Endothelial cell (in vitro differentiated cells): Measurements from ENCODE around the gene ATAD1. TPM values are rescaled to one million over a fixed set of nuclear protein-coding genes. Genes with fewer than 3 reads are reported as not detected.
"Not testable (repeated sequence)": the region's sequence is repeated elsewhere in the genome, so short reads cannot be mapped to it uniquely, and the experiment has no call there.

ENCODE experiments used
- DNase-seq: peaks from one replicate; pipeline ENCODE4 v3.0.0; 2021; ENCODE audit warnings: low spot score
- H3K27ac Mint-ChIP-seq: one replicate; pipeline ENCODE4 v1.8.0; 2021; ENCODE audit warnings: mixed read lengths, inconsistent platforms; ENCODE audit not compliant: unreplicated experiment
- H3K27me3 Mint-ChIP-seq: one replicate; pipeline ENCODE4 v1.8.0; 2021; ENCODE audit warnings: mild to moderate bottlenecking, moderate library complexity, mixed read lengths, inconsistent platforms; ENCODE audit not compliant: unreplicated experiment
- H3K36me3 Mint-ChIP-seq: one replicate; pipeline ENCODE4 v1.8.0; 2021; ENCODE audit warnings: mild to moderate bottlenecking, low read depth, mixed read lengths, inconsistent platforms; ENCODE audit not compliant: unreplicated experiment
- H3K4me1 Mint-ChIP-seq: one replicate; pipeline ENCODE4 v1.8.0; 2021; ENCODE audit warnings: mild to moderate bottlenecking, mixed read lengths, inconsistent platforms; ENCODE audit not compliant: unreplicated experiment
- H3K4me3 Mint-ChIP-seq: one replicate; pipeline ENCODE4 v1.8.0; 2021; ENCODE audit warnings: mild to moderate bottlenecking, mixed read lengths, inconsistent platforms; ENCODE audit not compliant: unreplicated experiment
- H3K9me3 Mint-ChIP-seq: one replicate; pipeline ENCODE4 v1.8.0; 2021; ENCODE audit warnings: mixed read lengths, inconsistent platforms; ENCODE audit not compliant: unreplicated experiment
- CTCF ChIP-seq: fragments of 200-600 bp; sonication (generic); IDR thresholded peaks from one replicate; pipeline ENCODE4 v1.5.0; 2021; ENCODE audit warnings: antibody characterized with exemption; ENCODE audit not compliant: unreplicated experiment
- total RNA-seq: library from RNA; stranded (reverse); fragmentation: NEBNext Ultra II Directional; extraction: Animal tissue kit (Norgen Biotek cat#: 25700); gene quantifications from one replicate; pipeline ENCODE4 v1.2.1, GENCODE V29; 2021; ENCODE audit not compliant: unreplicated experiment

The ATAD1 gene
- total RNA-seq, 1 donor from 2014 or later = 38.0 TPM

DNA sequence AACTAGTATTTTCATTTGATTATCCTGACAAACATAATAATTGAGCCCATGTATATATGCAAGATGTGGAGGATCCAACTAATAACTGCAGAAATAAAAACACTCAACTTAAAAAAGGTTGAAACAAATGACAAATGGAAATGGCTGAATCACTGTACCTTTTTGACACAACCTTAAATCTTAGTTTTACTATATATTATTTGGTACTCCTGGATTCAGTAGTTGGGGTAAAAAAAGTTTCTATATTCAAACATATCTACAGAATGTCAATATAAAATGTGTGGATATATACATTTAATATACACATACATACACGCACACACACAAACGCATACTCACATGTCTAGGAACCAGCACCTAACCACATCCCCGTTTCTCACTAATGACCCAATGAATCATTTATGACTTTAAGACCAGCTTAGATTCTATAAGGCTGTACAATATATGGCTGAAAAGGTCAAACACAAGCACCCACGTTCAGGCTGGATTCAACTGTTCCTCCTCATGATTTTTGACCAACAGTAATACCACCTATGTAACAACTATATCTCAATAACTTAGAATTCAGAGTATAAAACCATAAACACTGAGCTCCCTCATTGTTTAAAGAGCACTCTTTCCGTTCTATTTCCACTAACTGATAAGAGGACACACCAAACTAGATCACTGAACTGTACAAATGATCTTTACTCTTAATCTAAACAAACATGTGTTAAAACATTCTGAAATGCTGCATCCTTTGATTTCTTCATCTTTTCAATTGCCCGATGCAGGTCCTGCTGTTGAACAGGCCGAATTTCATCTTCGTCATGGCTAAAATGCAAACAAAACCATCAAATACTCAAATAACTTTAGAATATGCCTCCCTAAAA lies 63.8 kb downstream of the ATAD1 start:
- no peak for TF ChIP-seq CTCF
- H3K4me3 Mint-ChIP-seq = no peak overlapping the region
- no peaks in the 10 kb centered on the region for H3K27me3 Mint-ChIP-seq
- H3K27ac Mint-ChIP-seq = no peak overlapping the region
- H3K4me1 Mint-ChIP-seq = no peaks in the 10 kb centered on the region
- no peak for DNase-seq
- H3K36me3 Mint-ChIP-seq = peaks cover 5% of the 10 kb centered on the region
- H3K9me3 Mint-ChIP-seq = no peaks in the 10 kb centered on the region

DNA sequence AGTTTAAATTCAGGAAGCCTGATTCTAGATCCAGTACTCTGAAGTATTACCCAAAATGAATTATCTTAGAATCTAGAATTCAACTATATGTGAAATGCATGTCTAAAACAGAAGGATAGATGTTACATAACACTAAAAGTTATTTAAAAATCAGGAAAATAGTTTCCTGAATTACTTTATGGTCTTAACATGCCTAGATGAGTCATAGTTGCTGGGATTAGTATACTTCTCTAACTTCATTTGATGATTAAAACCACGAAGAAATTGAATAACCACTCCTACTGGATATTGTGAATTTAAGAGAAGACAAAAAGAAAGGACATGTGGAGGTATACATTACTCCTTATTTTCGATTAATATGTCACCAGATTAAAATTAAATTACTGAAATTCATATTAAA lies 65.5 kb downstream of the ATAD1 start:
- H3K27ac Mint-ChIP-seq = no peak overlapping the region
- DNase-seq = no peak
- no peaks in the 10 kb centered on the region for H3K27me3 Mint-ChIP-seq
- no peaks in the 10 kb centered on the region for H3K4me1 Mint-ChIP-seq
- peaks cover 10% of the 10 kb centered on the region for H3K36me3 Mint-ChIP-seq
- no peak for TF ChIP-seq CTCF
- no peak overlapping the region for H3K4me3 Mint-ChIP-seq
- H3K9me3 Mint-ChIP-seq = no peaks in the 10 kb centered on the region

DNA sequence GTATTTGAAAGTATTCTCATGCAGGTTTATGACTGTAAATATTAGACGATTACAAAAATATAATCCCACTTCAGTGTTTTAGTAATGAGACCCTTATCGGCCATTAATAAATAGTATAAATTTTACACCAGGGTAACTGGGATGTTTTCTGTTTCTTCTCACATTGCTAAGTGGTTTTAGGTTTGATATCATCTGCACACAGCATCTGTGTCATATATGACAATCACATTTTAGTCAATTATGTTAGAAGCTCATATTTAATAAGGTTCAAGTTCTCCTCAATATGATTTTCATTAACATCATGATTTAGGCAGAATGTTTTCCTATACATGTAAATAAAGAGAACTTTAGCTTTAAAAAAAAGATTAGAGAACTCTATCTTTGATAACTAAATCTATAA lies 66.8 kb downstream of the ATAD1 start:
- no peak for TF ChIP-seq CTCF
- H3K4me3 Mint-ChIP-seq = no peak overlapping the region
- no peaks in the 10 kb centered on the region for H3K9me3 Mint-ChIP-seq
- H3K36me3 Mint-ChIP-seq = peaks cover 10% of the 10 kb centered on the region
- H3K4me1 Mint-ChIP-seq = no peaks in the 10 kb centered on the region
- H3K27ac Mint-ChIP-seq = no peak overlapping the region
- no peaks in the 10 kb centered on the region for H3K27me3 Mint-ChIP-seq
- no peak for DNase-seq

GRCh38 chr10:87750817-87751216 lies 67.2 kb downstream of the ATAD1 start:
- no peak for DNase-seq
- Mint-ChIP-seq H3K27ac (no peak overlapping the region), H3K36me3 (peaks cover 10% of the 10 kb centered on the region), H3K27me3 (no peaks in the 10 kb centered on the region), H3K4me1 (no peaks in the 10 kb centered on the region), H3K9me3 (no peaks in the 10 kb centered on the region), H3K4me3 (no peak overlapping the region)
- no peak for TF ChIP-seq CTCF

GRCh38 chr10:87750001-87750671 lies 67.9 kb downstream of the ATAD1 start:
- no peak for DNase-seq
- H3K4me1 Mint-ChIP-seq = no peaks in the 10 kb centered on the region
- peaks cover 10% of the 10 kb centered on the region for H3K36me3 Mint-ChIP-seq
- H3K9me3 Mint-ChIP-seq = no peaks in the 10 kb centered on the region
- peak overlapping the region; percentile 8 for H3K27ac Mint-ChIP-seq
- TF ChIP-seq CTCF = no peak
- no peak overlapping the region for H3K4me3 Mint-ChIP-seq
- H3K27me3 Mint-ChIP-seq = no peaks in the 10 kb centered on the region

DNA sequence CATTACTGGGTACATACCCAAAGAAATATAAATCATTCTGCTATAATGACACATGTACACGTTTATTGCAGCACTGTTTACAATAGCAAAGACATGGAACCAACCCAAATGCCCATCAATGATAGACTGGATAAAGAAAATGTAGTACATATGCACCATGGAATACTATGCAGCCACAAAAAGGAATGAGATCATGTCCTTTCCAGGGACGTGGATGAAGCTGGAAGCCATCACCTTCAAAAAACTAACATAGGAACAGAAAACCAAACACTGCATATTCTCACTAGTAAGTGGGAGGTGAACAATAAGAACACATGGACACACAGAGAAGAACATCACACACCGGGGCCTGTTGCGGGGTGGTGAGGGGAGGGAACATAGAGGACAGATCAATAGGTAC lies 69.8 kb downstream of the ATAD1 start:
- H3K27me3 Mint-ChIP-seq, H3K9me3 Mint-ChIP-seq, H3K4me1 Mint-ChIP-seq, DNase-seq, H3K27ac Mint-ChIP-seq: not testable (repeated sequence)
- Mint-ChIP-seq H3K36me3 (peaks cover 12% of the 10 kb centered on the region), H3K4me3 (peak overlapping the region; percentile 60)
